Measurements from ENCODE around the gene TULP1. TPM values are rescaled to one million over a fixed set of nuclear protein-coding genes. Genes with fewer than 3 reads are reported as not detected.

Gene TULP1
- total and polyA plus RNA-seq, 4 donors: 0.05 to 2.6 (median 0.26) TPM; not detected in 1

GRCh38 chr6:35449287-35449881, 63.3 kb downstream of the TULP1 start:
- Histone ChIP-seq H3K4me1 (ENCODE audit: control insufficient read depth in 5 of 5, insufficient read depth in 5 of 5, low read length in 5 of 5) (peaks cover 0 to 20% (median 2%) of the 10 kb centered on the region in 5 donors), H3K9ac (ENCODE audit: insufficient read depth in 1 of 2, low read length in 2 of 2) (no peak overlapping the region), H3K9me3 (ENCODE audit: control insufficient read depth in 4 of 4, insufficient read depth in 3 of 4, low read length in 3 of 4) (peaks cover 0 to 1% (median 0%) of the 10 kb centered on the region in 4 donors), H3K4me3 (no peak overlapping the region), H3K36me3 (ENCODE audit: control insufficient read depth in 4 of 4, insufficient read depth in 4 of 4, low read length in 4 of 4) (no peaks in the 10 kb centered on the region), H3K27me3 (ENCODE audit: control insufficient read depth in 3 of 3, insufficient read depth in 3 of 3, low read length in 2 of 3) (no peaks in the 10 kb centered on the region), H3K27ac (ENCODE audit: low read depth in 1 of 2, low read length in 1 of 2) (no peak overlapping the region)
- DNase-seq: peak in 2 of 3 donors; percentile 80 to 83
- 33 to 36% methylated on average over 14 of the region's 14 CpGs for WGBS, 2 donors
- ATAC-seq (ENCODE audit: insufficient read depth, low FRiP score): peak; percentile 49
- TF ChIP-seq, protein P1, sequence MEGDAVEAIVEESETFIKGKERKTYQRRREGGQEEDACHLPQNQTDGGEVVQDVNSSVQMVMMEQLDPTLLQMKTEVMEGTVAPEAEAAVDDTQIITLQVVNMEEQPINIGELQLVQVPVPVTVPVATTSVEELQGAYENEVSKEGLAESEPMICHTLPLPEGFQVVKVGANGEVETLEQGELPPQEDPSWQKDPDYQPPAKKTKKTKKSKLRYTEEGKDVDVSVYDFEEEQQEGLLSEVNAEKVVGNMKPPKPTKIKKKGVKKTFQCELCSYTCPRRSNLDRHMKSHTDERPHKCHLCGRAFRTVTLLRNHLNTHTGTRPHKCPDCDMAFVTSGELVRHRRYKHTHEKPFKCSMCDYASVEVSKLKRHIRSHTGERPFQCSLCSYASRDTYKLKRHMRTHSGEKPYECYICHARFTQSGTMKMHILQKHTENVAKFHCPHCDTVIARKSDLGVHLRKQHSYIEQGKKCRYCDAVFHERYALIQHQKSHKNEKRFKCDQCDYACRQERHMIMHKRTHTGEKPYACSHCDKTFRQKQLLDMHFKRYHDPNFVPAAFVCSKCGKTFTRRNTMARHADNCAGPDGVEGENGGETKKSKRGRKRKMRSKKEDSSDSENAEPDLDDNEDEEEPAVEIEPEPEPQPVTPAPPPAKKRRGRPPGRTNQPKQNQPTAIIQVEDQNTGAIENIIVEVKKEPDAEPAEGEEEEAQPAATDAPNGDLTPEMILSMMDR (IDR thresholded peaks at IDR 0.05; ENCODE audit: control extremely low read depth, extremely low read depth): peak; percentile 77

- Histone ChIP-seq H3K9ac (ENCODE audit: insufficient read depth in 1 of 2, low read length in 2 of 2) (no peak overlapping the region), H3K36me3 (ENCODE audit: control insufficient read depth in 4 of 4, insufficient read depth in 4 of 4, low read length in 4 of 4) (no peaks in the 10 kb centered on the region), H3K27ac (ENCODE audit: low read depth in 1 of 2, low read length in 1 of 2) (no peak overlapping the region), H3K9me3 (ENCODE audit: control insufficient read depth in 4 of 4, insufficient read depth in 3 of 4, low read length in 3 of 4) (peaks cover 0 to 1% (median 0%) of the 10 kb centered on the region in 4 donors), H3K27me3 (ENCODE audit: control insufficient read depth in 3 of 3, insufficient read depth in 3 of 3, low read length in 2 of 3) (no peaks in the 10 kb centered on the region), H3K4me1 (ENCODE audit: control insufficient read depth in 5 of 5, insufficient read depth in 5 of 5, low read length in 5 of 5) (peaks cover 0 to 9% (median 2%) of the 10 kb centered on the region in 5 donors), H3K4me3 (no peak overlapping the region)
- TF ChIP-seq, protein P1 (IDR thresholded peaks at IDR 0.05; ENCODE audit: control extremely low read depth, extremely low read depth): no peak
- ATAC-seq (ENCODE audit: insufficient read depth, low FRiP score): no peak
- 81 to 88% methylated on average over 7 of the region's 7 CpGs for WGBS, 2 donors
- DNase-seq: no peak
Measured at GRCh38 chr6:35448191-35448590, 64.5 kb downstream of the TULP1 start.

Small RNA genes within 50 kb of the gene (small RNA-seq; reads per million reads assigned to genes)
- gene MIR7111 (ENCODE audit: low replicate concordance): not detected

Other genes starting within 250 kb of the TULP1 start
- gene DEF6, start 215.1 kb downstream of the TULP1 start, total RNA-seq: 10 to 100 TPM; 11.2 to 22.1 TPM
- gene DEF6, start 215.1 kb downstream of the TULP1 start, polyA plus RNA-seq: 10 to 100 TPM; 15.9 to 28.6 TPM
- 10 to 100 TPM; 11.3 to 27.8 TPM for gene PPARD, start 170.3 kb downstream of the TULP1 start, total RNA-seq
- 10 to 100 TPM; 22.7 to 26.4 TPM for gene PPARD, start 170.3 kb downstream of the TULP1 start, polyA plus RNA-seq
- 1 to 10 TPM; 6.4 to 7.3 TPM for gene FANCE, start 60.6 kb downstream of the TULP1 start, total RNA-seq
- 1 to 10 TPM; 3.1 to 6.1 TPM for gene FANCE, start 60.6 kb downstream of the TULP1 start, polyA plus RNA-seq
- 1,000 to 10,000 TPM; 1,164 to 1,688 TPM for gene RPL10A, start 44.5 kb downstream of the TULP1 start, total RNA-seq
- 1,000 to 10,000 TPM in 1 of 2 donors, 100 to 1,000 TPM in 1; 986 to 1,885 TPM for gene RPL10A, start 44.5 kb downstream of the TULP1 start, polyA plus RNA-seq
- gene TEAD3, start 15.8 kb downstream of the TULP1 start, total RNA-seq: 10 to 100 TPM; 19.2 to 20.7 TPM
- gene TEAD3, start 15.8 kb downstream of the TULP1 start, polyA plus RNA-seq: 10 to 100 TPM; 15.0 to 17.8 TPM
- gene FKBP5, start 176.0 kb upstream of the TULP1 start, total RNA-seq: 100 to 1,000 TPM in 1 of 2 donors, 10 to 100 TPM in 1; 25.9 to 184 TPM
- gene FKBP5, start 176.0 kb upstream of the TULP1 start, polyA plus RNA-seq: 100 to 1,000 TPM in 1 of 2 donors, 10 to 100 TPM in 1; 27.7 to 245 TPM
- under 1 TPM; 0.20 to 0.52 TPM for gene ARMC12, start 224.1 kb upstream of the TULP1 start, total RNA-seq
- gene ARMC12, start 224.1 kb upstream of the TULP1 start, polyA plus RNA-seq: 1 to 10 TPM; 1.0 to 1.1 TPM